ENCODE measurements around the gene CDHR1.

- no peak for TF ChIP-seq POLR2A (IDR thresholded peaks at IDR 0.05)
- TF ChIP-seq CTCF (IDR thresholded peaks at IDR 0.05) = peak in 5 of 6 experiments; percentile 8 to 63 (median 30)
These were observed 73.3 kb downstream of the CDHR1 start for GRCh38 chr10:84267503-84268126.
